Measurements from ENCODE around the gene NTN1.

Gene NTN1

DNA sequence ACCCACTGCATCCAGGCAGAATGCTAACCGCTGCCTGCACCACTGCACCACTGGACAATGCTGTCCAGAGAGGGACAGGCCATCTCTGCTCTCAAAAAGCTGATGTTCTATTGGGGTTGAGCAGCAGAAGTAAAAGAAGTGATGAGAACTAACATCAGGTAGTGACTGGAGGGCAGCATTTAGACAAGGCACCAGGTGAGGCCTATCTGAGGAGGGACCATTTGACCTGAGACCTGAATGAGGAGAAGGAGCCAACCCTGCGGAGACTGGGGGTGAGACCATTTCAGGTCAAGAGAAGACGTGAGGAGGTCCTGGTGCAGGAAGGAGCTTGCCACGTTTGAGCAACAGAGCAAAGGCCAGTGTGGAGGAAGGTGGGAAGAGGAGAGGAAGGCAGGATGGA is 34.0 kb downstream of the NTN1 start:
- no peaks in the 10 kb centered on the region for H3K36me3 ChIP-seq (ENCODE audit: low read length)
- H3K4me3 ChIP-seq (ENCODE audit: insufficient read depth, low read length, poor library complexity, severe bottlenecking): no peak overlapping the region
- no peak overlapping the region for H3K27ac ChIP-seq (ENCODE audit: low read depth, low read length)
- H3K9me3 ChIP-seq (ENCODE audit: insufficient read depth, low read length): no peaks in the 10 kb centered on the region
- H3K27me3 ChIP-seq (ENCODE audit: low read length): no peaks in the 10 kb centered on the region
- H3K9me2 ChIP-seq (replicated peaks; ENCODE audit: insufficient read depth, low read length): no peaks in the 10 kb centered on the region
- no peaks in the 10 kb centered on the region for H3F3A ChIP-seq (ENCODE audit: insufficient read depth)
- no peak for TF ChIP-seq EZH2phosphoT487 (conservative IDR thresholded peaks at IDR 0.05; ENCODE audit: low read length)
- TF ChIP-seq, protein P1, sequence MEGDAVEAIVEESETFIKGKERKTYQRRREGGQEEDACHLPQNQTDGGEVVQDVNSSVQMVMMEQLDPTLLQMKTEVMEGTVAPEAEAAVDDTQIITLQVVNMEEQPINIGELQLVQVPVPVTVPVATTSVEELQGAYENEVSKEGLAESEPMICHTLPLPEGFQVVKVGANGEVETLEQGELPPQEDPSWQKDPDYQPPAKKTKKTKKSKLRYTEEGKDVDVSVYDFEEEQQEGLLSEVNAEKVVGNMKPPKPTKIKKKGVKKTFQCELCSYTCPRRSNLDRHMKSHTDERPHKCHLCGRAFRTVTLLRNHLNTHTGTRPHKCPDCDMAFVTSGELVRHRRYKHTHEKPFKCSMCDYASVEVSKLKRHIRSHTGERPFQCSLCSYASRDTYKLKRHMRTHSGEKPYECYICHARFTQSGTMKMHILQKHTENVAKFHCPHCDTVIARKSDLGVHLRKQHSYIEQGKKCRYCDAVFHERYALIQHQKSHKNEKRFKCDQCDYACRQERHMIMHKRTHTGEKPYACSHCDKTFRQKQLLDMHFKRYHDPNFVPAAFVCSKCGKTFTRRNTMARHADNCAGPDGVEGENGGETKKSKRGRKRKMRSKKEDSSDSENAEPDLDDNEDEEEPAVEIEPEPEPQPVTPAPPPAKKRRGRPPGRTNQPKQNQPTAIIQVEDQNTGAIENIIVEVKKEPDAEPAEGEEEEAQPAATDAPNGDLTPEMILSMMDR (IDR thresholded peaks at IDR 0.05; ENCODE audit: insufficient read depth, low read length, poor library complexity, severe bottlenecking): no peak
- H3K4me2 ChIP-seq (ENCODE audit: low read depth, low read length, poor library complexity, severe bottlenecking): no peak overlapping the region
- no peaks in the 10 kb centered on the region for H3K79me2 ChIP-seq (ENCODE audit: insufficient read depth, low read length)
- H4K20me1 ChIP-seq (ENCODE audit: low read depth, low read length): no peaks in the 10 kb centered on the region
- no peak overlapping the region for H3K9ac ChIP-seq (ENCODE audit: low read length)
- H2AFZ ChIP-seq (ENCODE audit: low read depth, low read length, severe bottlenecking): no peak overlapping the region

DNA sequence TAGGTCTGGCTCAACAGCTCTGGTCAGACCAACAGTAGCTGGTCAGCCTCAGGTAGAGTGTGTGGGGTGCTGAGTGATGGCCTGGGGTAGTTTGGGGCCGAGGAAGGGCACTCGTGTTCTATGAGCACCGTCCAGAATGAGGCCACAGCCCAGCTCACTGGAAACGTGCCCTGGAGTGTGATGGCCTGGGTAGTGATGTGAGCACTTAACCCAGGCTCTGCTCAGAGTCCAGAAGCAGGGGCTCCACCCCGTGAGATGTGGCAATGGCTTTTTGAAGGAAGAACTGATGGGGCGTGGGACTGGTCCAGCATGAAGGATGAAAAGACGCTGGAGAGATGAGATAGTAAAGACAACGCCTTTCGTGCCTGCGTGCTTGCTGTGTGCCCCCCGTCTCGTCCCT is 35.3 kb downstream of the NTN1 start:
- TF ChIP-seq, protein P1 (IDR thresholded peaks at IDR 0.05; ENCODE audit: insufficient read depth, low read length, poor library complexity, severe bottlenecking): no peak
- no peak for TF ChIP-seq EZH2phosphoT487 (conservative IDR thresholded peaks at IDR 0.05; ENCODE audit: low read length)
- no peaks in the 10 kb centered on the region for H3K36me3 ChIP-seq (ENCODE audit: low read length)
- no peak overlapping the region for H3K27ac ChIP-seq (ENCODE audit: low read depth, low read length)
- no peaks in the 10 kb centered on the region for H3F3A ChIP-seq (ENCODE audit: insufficient read depth)
- no peaks in the 10 kb centered on the region for H4K20me1 ChIP-seq (ENCODE audit: low read depth, low read length)
- no peak overlapping the region for H3K4me2 ChIP-seq (ENCODE audit: low read depth, low read length, poor library complexity, severe bottlenecking)
- no peak overlapping the region for H3K4me3 ChIP-seq (ENCODE audit: insufficient read depth, low read length, poor library complexity, severe bottlenecking)
- H3K9ac ChIP-seq (ENCODE audit: low read length): no peak overlapping the region
- no peaks in the 10 kb centered on the region for H3K27me3 ChIP-seq (ENCODE audit: low read length)
- no peaks in the 10 kb centered on the region for H3K9me3 ChIP-seq (ENCODE audit: insufficient read depth, low read length)
- no peak overlapping the region for H2AFZ ChIP-seq (ENCODE audit: low read depth, low read length, severe bottlenecking)
- H3K9me2 ChIP-seq (replicated peaks; ENCODE audit: insufficient read depth, low read length): no peaks in the 10 kb centered on the region
- no peaks in the 10 kb centered on the region for H3K79me2 ChIP-seq (ENCODE audit: insufficient read depth, low read length)

DNA sequence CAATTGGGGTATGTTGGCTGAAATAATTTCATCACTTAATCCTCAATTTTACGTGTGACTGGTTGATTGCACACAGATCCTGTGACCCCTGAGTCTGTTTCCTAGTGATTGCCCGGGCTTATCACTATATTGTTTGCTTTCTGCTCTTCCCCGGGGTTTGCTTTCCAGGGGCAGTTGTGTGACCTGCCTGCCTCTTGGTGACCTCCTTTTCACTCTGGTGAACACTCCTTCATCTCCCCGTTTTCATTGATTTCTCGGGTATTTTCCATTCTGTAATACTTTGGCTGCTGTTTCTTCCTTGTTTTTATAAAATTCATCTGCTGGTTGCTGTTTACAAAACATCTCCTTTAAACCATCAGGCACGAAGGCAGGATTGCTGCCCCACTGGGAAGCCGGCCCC is 36.0 kb downstream of the NTN1 start:
- no peak for TF ChIP-seq EZH2phosphoT487 (conservative IDR thresholded peaks at IDR 0.05; ENCODE audit: low read length)
- TF ChIP-seq, protein P1 (IDR thresholded peaks at IDR 0.05; ENCODE audit: insufficient read depth, low read length, poor library complexity, severe bottlenecking): no peak
- Histone ChIP-seq H4K20me1 (ENCODE audit: low read depth, low read length) (no peaks in the 10 kb centered on the region), H3K4me3 (ENCODE audit: insufficient read depth, low read length, poor library complexity, severe bottlenecking) (no peak overlapping the region), H3K79me2 (ENCODE audit: insufficient read depth, low read length) (no peaks in the 10 kb centered on the region), H3K4me2 (ENCODE audit: low read depth, low read length, poor library complexity, severe bottlenecking) (no peak overlapping the region), H2AFZ (ENCODE audit: low read depth, low read length, severe bottlenecking) (no peak overlapping the region), H3K9me3 (ENCODE audit: insufficient read depth, low read length) (no peaks in the 10 kb centered on the region), H3K27ac (ENCODE audit: low read depth, low read length) (no peak overlapping the region), H3K9ac (ENCODE audit: low read length) (no peak overlapping the region), H3K27me3 (ENCODE audit: low read length) (no peaks in the 10 kb centered on the region), H3K36me3 (ENCODE audit: low read length) (no peaks in the 10 kb centered on the region), H3F3A (ENCODE audit: insufficient read depth) (no peaks in the 10 kb centered on the region), H3K9me2 (replicated peaks; ENCODE audit: insufficient read depth, low read length) (no peaks in the 10 kb centered on the region)

Measured in SU-DHL-6 (cell line).